ENCODE measurements around the gene RAB30.

- TF ChIP-seq CTCF (IDR thresholded peaks at IDR 0.05; ENCODE audit: poor library complexity, severe bottlenecking) (no peak), MXI1 (conservative IDR thresholded peaks at IDR 0.05; ENCODE audit: poor library complexity, severe bottlenecking) (no peak), EP300 (conservative IDR thresholded peaks at IDR 0.05; ENCODE audit: poor library complexity, severe bottlenecking) (no peak)
Observed at GRCh38 chr11:82999232-82999631, 72.5 kb downstream of the RAB30 start.
